SK-N-MC (cell line): ENCODE results near the gene CGNL1.

Experiments used
- DNase-seq: peaks from one replicate; pipeline ENCODE4 v3.0.0-alpha.2; 2011; ENCODE audit warnings: low read depth, low spot score
- H3K27ac ChIP-seq: fragments of 200-600 bp; sonication (generic); 2 replicates; pipeline ENCODE4 v1.5.1; 2016; ENCODE audit warnings: mixed run types
- H3K36me3 ChIP-seq: fragments of 200-600 bp; sonication (generic); 2 replicates; pipeline ENCODE4 v1.6.1; 2017; ENCODE audit warnings: antibody characterized with exemption, low read length, mixed read lengths; ENCODE audit not compliant: insufficient read depth
- H3K4me3 ChIP-seq: fragments of 200-600 bp; sonication (generic); 2 replicates; pipeline ENCODE4 v1.5.1; 2016
- H3K9ac ChIP-seq: fragments of 200-600 bp; sonication (generic); 2 replicates; pipeline ENCODE4 v1.8.0; 2017; ENCODE audit warnings: mixed run types, mixed read lengths; ENCODE audit not compliant: insufficient read length
- H3K9me3 ChIP-seq: fragments of 200-600 bp; sonication (generic); 2 replicates; pipeline ENCODE4 v1.6.1; 2017; ENCODE audit warnings: low read depth, mild to moderate bottlenecking, antibody characterized with exemption, low read length, moderate library complexity, mixed read lengths
- EZH2 ChIP-seq: fragments of 200-600 bp; sonication (generic); IDR thresholded peaks from one replicate; pipeline ENCODE4 v1.6.1; 2017; ENCODE audit warnings: antibody characterized with exemption
- FOXP2 ChIP-seq: optimal IDR thresholded peaks from 2 replicates; pipeline ENCODE3; 2011; ENCODE audit warnings: mild to moderate bottlenecking, moderate library complexity; ENCODE audit not compliant: insufficient read depth; ENCODE audit errors: extremely low read length, control extremely low read depth
- POLR2AphosphoS5 ChIP-seq: IDR thresholded peaks from 2 replicates; pipeline ENCODE4 v1.6.1; 2012; ENCODE audit warnings: mild to moderate bottlenecking, low read depth, low read length, borderline replicate concordance

Gene CGNL1

GRCh38 chr15:57540211-57540610 is 163.9 kb downstream of the CGNL1 start:
- no peaks in the 10 kb centered on the region for H3K36me3 ChIP-seq
- no peak for DNase-seq
- no peak overlapping the region for H3K27ac ChIP-seq

GRCh38 chr15:57540736-57541135 is 164.4 kb downstream of the CGNL1 start:
- no peak overlapping the region for H3K9ac ChIP-seq
- H3K9me3 ChIP-seq, result no peaks in the 10 kb centered on the region
- no peaks in the 10 kb centered on the region for H3K36me3 ChIP-seq
- H3K27ac ChIP-seq, result no peak overlapping the region
- no peak for DNase-seq
- no peak overlapping the region for H3K4me3 ChIP-seq
- TF ChIP-seq POLR2AphosphoS5 (no peak), FOXP2 (no peak), EZH2 (no peak)

More at GRCh38 chr15:57540211-57540610, 163.9 kb downstream of the CGNL1 start:
- Histone ChIP-seq H3K9ac (no peak overlapping the region), H3K9me3 (no peaks in the 10 kb centered on the region), H3K4me3 (no peak overlapping the region)
- TF ChIP-seq FOXP2 (no peak), EZH2 (no peak), POLR2AphosphoS5 (no peak)

GRCh38 chr15:57541271-57541670 is 165.0 kb downstream of the CGNL1 start:
- no peak for DNase-seq
- no peak overlapping the region for H3K9ac ChIP-seq
- no peaks in the 10 kb centered on the region for H3K36me3 ChIP-seq
- H3K4me3 ChIP-seq, result no peak overlapping the region
- H3K27ac ChIP-seq, result no peak overlapping the region
- H3K9me3 ChIP-seq, result no peaks in the 10 kb centered on the region
- TF ChIP-seq FOXP2 (no peak), EZH2 (no peak), POLR2AphosphoS5 (no peak)

DNA sequence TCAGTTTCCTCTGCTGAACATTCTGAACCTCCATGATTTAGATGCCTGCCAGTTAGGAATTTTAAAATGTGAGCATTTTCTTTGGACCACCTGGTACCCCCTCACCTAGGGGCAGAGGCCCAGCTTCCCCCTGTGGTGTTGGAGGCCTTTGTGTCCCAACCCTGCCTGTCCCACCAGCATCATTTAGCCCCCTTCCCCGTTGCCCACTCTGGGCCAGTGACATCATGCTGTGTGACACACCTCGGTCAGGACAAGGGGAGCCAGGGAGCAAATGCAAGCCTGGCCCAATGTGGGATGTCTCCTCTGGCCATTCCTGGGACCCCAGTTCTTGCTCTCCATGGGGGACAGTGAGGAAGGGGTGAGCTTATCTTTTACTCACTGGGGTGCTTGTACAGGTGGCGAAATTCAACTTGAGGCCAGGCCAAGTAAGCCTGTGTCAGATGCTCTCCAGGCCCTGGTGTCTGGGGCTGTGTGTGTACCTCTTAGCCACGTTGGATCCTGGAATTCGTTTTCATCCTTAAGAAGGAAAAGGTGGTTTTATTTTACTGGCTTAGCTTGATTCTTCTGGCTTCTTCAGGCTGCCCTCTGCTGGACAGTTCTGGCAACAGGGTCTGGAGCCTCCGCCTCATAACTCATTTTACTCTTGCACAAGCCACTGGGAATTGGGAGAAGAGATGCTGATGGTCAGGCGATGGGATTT is 165.7 kb downstream of the CGNL1 start:
- no peak for DNase-seq

GRCh38 chr15:57542505-57542817 is 166.2 kb downstream of the CGNL1 start:
- TF ChIP-seq FOXP2 (no peak), EZH2 (no peak), POLR2AphosphoS5 (no peak)
- no peaks in the 10 kb centered on the region for H3K9me3 ChIP-seq
- H3K36me3 ChIP-seq, result no peaks in the 10 kb centered on the region
- no peak for DNase-seq
- no peak overlapping the region for H3K9ac ChIP-seq
- H3K4me3 ChIP-seq, result no peak overlapping the region
- no peak overlapping the region for H3K27ac ChIP-seq

More for the DNA sequence above, 165.7 kb downstream of the CGNL1 start:
- H3K4me3 ChIP-seq, result no peak overlapping the region
- no peaks in the 10 kb centered on the region for H3K36me3 ChIP-seq
- no peak for TF ChIP-seq EZH2
- TF ChIP-seq POLR2AphosphoS5, result no peak
- no peak for TF ChIP-seq FOXP2
- H3K9ac ChIP-seq, result no peak overlapping the region
- H3K9me3 ChIP-seq, result no peaks in the 10 kb centered on the region
- H3K27ac ChIP-seq, result no peak overlapping the region

DNA sequence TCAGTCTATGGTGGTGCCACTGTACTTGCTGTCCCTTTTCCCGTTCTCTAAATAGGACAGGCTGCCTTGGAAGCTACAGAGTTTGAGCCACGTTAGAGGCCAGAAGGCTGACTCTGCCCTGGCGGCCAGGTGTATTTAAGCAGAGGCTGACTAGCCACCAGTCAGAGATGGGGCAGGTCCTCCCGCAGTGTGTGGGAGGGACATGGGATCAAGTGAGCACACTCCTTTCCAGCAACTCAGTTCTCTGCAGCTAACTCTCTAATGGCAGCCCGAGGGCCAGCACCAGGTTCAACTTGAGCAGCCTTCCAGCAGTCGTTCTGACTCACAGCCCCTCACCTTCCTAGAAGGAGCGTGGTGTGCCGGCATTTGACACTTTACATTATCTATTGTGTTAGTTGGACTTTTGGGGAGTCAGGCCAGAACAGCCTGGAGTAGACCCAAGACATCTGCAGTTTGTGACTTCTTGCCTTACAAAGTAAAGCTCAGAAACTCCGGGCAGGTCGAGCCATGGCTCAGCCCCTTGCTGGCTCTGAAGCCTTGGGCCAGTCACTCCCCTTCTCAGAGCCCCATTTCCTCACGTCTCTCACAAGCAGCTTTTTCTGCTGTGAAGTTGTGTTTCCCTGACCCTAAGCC is 168.7 kb downstream of the CGNL1 start:
- TF ChIP-seq FOXP2, result no peak
- no peak for TF ChIP-seq POLR2AphosphoS5
- TF ChIP-seq EZH2, result no peak
- no peak overlapping the region for H3K27ac ChIP-seq
- no peaks in the 10 kb centered on the region for H3K9me3 ChIP-seq
- H3K9ac ChIP-seq, result no peak overlapping the region
- no peak for DNase-seq
- no peaks in the 10 kb centered on the region for H3K36me3 ChIP-seq
- H3K4me3 ChIP-seq, result no peak overlapping the region

- H3K36me3 ChIP-seq, result no peaks in the 10 kb centered on the region
- H3K9ac ChIP-seq, result no peak overlapping the region
- no peaks in the 10 kb centered on the region for H3K9me3 ChIP-seq
- TF ChIP-seq POLR2AphosphoS5, result no peak
- TF ChIP-seq EZH2, result no peak
- no peak for TF ChIP-seq FOXP2
- H3K4me3 ChIP-seq, result no peak overlapping the region
- no peak overlapping the region for H3K27ac ChIP-seq
- DNase-seq, result no peak
These were observed 169.7 kb downstream of the CGNL1 start for GRCh38 chr15:57545995-57546394.

GRCh38 chr15:57547243-57547755 is 171.0 kb downstream of the CGNL1 start:
- no peak for TF ChIP-seq FOXP2
- TF ChIP-seq POLR2AphosphoS5, result no peak
- TF ChIP-seq EZH2, result no peak
- H3K27ac ChIP-seq, result no peak overlapping the region
- no peaks in the 10 kb centered on the region for H3K36me3 ChIP-seq
- H3K9me3 ChIP-seq, result no peaks in the 10 kb centered on the region
- no peak overlapping the region for H3K9ac ChIP-seq
- no peak for DNase-seq
- no peak overlapping the region for H3K4me3 ChIP-seq
